HG02852 (cell line): Measurements from ENCODE around the gene CLCN6.
"Not testable (repeated sequence)": the region's sequence is repeated elsewhere in the genome, so short reads cannot be mapped to it uniquely, and the experiment has no call there.

Source experiments
- ATAC-seq: cut with Tn5 transposase; IDR thresholded peaks from one replicate; pipeline ENCODE4 v1.9.1; 2021; ENCODE audit warnings: mild to moderate bottlenecking, moderate library complexity; ENCODE audit not compliant: unreplicated experiment

The CLCN6 gene

DNA sequence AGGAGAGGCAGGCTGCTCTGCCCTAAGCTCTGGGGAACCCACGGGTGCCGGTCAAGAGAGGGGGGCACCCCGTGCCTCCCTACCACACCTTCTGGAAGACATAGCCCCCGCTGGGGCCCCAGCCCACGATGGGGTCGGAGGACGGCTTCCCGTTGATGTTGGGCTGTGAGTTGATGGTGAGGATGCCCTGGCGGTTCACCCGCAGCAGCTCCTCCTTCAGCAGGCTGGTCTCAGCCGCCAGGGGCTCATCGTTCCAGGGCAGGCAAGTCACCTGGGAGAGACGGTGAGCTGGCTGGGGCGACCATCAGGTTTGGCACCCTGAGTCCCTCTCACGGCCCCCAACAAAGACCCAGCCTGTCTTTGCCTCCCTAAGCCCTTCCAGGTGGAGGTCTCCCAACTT lies 12.2 kb upstream of the CLCN6 start:
- ATAC-seq = no peak

DNA sequence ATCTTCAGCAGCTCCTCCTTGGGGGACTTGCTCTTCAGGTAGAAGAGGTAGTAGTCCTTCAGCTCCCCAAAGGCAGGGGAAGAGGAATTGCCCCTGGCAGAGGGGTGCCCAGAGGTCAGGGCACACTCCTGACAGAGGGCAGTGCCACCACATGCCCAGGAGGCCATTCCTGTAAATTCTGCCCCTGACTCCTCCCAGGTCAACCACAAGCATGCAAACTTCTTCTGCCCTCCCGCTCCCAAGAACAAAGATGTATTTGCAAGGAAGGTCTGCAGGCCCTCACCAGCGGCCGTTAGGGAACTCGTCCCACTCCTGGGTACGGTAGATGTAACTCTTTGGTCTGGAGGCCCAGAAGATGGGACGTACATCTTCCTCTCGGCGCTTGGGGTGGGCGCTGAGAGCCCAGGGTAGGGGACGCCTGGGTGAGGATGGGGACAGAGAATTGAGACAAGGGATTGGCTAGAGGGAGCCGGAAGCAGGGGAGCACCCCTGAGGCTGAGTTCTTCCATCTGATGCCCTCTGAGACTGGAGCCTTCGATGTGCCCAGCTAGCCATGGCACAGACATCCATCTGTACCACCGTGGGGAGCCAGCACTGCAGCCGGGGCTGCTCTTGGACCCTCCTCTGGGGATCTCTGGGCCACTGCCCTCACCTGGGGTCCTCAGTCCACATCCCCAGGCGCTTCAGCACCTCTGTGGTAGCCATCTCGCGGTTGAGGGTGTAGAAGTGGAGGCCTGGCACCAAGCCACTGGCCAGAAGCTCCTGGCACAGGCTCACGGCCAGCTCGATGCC lies 11.3 kb upstream of the CLCN6 start:
- ATAC-seq = no peak

DNA sequence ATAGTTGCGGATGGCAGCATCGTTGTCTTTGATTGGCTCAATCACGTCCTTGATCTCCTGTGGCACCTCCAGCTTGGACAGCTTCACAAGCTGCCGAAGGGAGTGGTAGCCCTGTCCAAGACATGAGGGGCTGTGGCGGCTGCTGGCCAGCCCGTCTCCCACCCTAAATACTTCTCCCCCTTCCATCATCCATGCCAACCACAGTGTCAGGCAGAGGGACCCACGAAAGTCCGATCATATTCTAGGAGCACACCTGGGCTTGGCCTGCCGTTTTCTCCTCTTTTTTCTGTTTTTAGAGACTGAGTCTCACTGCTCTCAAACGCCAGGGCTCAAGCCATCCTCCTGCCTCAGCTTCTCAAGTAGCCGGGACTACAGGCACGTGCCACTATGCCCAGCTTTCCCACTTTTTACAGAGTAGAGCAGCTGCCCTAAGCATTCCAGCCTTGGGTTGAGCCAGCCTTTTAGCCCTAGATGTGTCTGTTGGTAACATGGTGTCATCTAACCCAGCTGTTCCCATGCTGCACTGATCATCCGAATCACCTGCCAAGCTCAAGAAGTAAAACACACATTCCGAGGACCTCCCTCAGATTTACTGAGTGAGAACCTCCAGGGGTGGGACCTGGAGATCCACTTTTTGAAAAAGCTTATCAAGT lies 10.6 kb upstream of the CLCN6 start:
- ATAC-seq = no peak

DNA sequence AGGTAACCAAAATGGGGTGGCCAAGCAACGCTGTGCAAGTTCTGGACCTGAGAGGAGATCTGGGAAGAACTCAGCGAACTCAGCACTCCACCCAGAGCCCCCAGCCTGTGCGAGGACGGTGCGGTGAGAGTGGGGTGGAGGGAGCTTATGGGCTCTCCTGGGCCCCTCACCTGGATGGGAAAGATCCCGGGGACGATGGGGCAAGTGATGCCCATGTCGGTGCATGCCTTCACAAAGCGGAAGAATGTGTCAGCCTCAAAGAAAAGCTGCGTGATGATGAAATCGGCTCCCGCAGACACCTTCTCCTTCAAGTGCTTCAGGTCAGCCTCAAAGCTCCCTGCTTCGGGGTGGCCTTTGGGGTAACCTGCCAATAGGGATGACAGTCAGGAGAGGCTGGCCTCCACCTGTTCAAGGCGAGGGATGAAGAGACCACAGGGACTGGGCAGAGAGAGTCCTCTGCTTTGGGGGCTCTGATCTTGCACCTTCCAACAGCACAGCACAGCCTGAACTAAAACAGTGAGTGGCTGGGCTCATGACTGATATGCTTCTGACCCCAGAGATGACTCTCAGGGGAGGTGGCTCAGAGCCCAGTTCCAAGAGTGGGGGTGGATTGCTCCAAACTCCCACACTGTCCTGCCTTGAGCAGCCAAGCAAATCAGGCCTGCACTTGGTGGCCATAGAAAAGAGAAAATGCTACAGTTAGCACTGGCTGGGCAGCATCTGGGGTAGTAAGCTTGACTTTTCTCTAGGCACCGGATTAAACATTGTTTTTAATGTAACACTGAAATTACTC lies 9.8 kb upstream of the CLCN6 start:
- no peak for ATAC-seq

GRCh38 chr1:11797525-11798216 lies 8.3 kb upstream of the CLCN6 start:
- no peak for ATAC-seq

DNA sequence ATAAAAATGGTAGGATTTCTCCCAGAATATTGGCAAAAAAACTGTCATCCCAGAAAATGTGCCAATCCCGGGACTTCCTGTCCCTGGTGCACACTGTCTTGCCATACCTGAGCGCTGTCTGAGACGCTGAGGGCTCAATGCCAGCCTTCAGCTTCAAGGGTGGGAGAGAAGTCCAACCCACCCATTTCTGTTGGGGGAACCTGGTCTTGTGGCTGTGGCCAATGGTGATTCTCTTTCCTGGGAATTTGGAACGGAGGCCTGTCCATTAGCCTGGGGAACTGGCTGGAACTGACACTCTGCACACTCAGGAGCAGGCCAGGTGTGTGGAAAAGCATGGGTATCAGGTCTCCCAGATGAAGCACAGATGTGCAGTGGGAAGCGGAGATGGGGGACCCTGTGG lies 6.9 kb upstream of the CLCN6 start:
- no peak for ATAC-seq

GRCh38 chr1:11799896-11800295 lies 6.1 kb upstream of the CLCN6 start:
- ATAC-seq = no peak

DNA sequence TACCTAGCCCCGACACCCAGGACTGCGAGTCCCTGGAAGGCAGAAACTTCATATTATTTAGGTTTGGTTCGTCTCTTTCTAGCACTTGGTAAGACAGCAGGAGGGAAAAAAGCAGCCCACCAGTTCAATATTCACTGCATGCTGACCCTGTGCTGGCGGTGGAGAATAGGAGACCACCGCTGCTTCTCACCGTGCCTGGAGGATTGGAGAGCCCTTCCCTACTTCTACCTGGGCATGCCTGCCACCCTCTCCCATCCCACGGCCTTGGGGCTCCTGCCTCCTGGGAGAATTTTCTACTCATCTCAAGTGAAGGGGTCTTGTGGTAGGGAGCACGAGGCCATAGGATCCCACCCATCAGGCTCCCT lies 5.6 kb upstream of the CLCN6 start:
- no peak for ATAC-seq

DNA sequence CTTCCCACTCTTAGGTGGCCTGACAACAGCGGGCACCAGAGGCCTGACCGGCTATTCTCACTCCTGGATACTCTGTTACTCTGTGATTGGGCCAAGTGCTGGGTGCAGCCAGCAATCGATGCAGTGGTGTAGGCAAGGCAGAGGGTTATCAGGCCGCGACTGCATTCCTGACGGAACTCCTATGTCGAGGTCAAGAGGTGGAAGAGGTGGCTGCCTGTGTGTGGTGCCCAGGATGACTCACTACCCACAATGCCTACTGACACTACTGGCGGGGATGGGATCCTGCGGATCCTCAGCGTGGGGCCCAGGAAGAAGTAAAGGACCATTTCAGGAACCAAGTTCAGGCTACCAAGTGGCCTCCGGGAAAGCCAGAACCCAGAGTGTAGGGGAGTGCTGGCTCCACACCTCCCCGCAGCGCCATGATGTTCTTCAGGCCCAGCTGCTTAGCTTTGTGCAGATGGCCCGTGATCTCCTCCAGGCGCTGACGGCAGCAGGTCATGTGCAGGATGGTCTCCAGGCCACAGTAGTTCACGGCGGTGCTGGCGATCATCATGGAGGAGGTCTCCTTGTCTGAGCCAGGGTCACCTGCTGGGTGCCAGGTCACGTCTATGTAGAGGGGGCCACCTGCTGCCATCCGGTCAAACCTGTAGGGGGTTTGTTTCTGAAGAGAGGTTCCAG lies 5.1 kb upstream of the CLCN6 start:
- ATAC-seq = no peak

DNA sequence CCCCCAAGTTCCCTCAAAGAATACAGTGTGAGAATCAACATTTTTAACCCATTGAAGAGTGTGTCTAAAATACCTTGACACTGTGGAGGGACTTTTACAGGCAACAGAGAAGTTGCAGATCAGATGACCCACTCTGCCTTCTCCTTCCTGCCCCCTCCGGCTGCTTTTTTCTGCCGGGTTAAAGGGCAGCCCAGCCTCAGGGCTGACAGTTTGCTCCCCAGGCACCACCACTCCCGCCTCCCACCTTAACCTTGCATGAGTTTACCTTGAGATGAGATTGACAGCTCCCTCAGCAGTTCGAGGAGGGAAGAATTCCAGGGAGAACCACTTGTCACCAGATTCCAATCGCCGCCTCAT lies 3.4 kb upstream of the CLCN6 start:
- ATAC-seq = no peak

DNA sequence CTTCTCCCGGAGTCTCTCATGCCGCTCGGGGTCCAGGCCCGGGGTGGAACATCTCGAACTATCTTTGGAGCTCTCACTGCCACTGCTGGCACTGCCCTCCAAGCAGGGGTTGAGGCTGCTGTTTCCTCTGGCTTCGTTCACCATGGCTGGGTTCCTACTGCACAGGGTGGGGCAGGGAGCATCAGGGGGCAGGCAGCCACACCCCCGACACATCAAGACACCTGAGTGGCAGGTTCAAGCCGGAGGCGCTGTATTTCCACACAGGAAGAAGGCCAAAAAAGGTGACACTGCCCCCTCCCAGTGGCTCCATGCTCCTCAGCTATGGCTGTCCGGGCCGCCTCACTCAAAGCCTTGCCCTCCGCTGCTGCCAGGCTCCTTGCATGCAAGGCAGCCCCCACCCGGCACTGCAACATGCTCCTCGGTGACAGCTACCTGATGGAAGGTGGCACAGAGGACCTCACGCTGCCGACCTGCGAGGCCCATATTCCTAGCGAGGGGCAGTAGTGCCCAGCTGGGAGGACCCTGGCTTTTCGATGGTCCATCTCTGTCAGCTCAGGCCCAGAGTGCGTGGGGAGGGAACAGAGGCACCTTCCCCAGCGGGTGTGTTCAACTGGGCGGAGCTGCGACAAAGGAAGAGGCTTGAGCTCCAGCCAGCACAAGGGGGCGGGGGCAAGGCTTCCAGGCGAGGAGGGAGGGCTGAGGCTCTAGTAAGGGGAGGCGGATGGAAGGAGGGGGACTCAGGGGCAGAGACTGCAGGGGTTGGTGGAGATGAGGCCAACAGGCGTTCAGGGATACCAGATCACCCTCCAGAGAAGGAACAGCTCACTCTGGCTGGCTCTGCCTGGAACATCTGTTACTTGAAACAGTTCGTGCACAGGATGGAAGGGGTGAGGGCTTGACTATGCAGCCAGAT lies 2.8 kb upstream of the CLCN6 start:
- no peak for ATAC-seq

DNA sequence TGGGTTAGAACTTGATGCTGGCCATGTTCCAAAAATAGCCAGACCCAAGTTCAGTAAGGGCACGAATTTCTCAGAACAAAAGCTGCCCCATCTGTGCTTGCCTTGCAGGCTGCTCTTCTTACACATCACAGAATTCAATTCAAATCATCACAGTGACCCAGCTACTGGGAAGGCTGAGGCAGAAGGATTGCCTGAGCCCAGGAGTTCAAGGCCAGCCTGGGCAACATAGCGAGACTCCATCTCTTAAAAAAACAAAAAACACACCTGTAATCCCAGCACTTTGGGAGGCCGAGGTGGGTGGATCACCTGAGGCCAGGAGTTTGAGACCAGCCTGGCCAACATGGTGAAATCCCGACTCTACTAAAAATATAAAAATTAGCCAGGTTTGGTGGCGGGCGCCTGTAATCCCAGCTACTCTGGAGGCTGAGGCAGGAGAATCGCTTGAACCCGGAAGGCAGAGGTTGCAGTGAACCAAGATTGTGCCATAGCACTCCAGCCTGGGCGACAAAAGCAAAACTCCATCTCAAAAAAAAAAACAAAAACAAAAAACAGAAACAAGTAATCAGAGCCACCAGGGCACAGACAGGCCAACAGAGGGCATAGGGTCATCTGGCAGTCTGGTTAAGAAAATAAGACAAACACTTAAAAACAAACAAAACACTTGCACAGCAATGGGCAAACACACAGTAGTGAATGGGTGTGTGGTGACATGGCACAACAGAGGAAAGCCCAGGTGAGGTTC lies 1.9 kb upstream of the CLCN6 start:
- not testable (repeated sequence) for ATAC-seq

DNA sequence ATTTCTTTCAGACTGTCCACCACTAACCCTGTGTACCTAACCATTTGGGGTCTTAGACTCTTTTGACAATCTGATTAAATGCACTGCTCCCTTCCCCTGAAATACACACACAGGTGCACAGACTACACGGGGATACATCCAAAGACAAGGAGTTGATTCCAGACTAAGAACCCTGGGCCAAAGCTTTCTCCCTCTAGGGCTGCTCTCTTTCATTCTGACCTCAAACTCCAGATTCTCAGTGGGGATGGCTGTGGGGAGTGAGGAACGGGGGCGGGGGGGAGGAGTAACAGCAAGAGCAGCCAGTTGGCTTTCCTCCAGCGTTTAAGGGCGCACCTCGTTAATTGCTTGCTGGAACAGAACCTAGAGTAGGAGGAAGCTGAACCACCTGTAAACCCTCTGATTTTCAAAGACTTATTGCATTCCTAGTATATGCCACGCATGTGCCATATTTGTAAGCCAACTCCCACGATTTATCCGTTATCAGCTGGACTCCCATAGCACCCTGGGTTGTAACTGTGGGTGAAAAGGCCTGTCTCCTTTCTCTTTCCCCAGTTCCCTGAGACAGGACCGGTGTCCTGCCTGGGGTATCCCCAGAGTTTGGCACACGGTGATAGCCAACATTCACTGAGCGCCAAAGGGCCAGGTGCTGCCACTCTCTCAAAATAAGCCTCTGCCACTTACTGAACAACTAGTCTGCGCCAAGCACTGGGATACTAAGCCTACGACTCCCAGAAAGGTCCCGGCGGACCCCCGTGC lies 1.1 kb upstream of the CLCN6 start:
- ATAC-seq = peak; percentile 1

DNA sequence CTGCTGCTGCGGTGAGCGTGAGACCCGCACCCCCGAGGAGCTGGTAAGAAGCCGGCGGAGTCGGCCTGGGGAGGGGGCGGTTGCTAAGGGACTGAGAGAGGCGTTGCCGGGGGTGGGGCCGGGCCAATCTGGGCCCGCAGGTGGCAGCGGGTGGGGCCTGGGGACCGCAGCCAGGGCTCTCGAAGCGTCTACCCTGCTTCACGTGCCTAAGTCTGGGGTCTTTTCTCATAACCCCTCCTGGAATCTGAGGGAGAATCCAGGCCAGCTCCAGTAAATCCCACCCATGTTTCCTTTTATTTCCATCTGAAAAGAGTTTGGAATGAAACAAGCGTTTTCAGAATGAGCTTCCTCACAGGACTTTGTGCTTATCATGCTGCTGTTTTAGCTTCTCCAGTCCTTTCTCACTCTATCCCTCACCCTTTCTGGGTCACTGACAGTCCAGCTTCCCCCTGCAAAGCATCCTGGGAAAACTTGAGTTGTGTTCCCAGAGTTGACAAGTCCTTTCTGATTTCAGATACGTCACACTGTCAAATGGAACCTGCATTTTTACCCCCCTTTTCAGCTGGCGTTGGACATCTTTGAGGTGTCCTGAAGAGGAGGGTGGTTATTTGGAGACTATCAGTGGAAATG lies 431 bp downstream of the CLCN6 start:
- ATAC-seq = peak; percentile 42

DNA sequence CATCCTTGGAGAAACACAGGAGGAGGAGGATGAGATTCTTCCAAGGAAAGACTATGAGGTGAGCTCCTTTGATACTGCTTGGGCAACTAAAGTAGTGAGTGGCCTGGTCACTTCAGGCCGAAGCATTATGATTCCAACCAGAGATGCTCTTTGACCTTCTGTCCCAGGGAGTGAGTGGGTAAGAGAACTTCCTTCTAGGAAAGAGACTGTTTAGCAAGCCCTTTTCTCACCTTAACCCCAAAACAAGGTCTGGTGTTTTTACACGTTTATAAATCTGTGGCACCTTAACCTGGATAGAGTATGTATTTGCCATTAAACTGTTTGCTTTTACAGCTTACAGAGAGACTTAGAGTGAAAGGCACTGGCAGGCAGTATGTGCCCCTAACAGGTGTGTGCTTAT lies 1.1 kb downstream of the CLCN6 start:
- ATAC-seq = no peak

GRCh38 chr1:11813021-11813420 lies 7.0 kb downstream of the CLCN6 start:
- ATAC-seq = no peak

GRCh38 chr1:11817192-11817591 lies 11.2 kb downstream of the CLCN6 start:
- no peak for ATAC-seq

GRCh38 chr1:11822091-11822490 lies 16.1 kb downstream of the CLCN6 start:
- no peak for ATAC-seq
